Neural cell (in vitro differentiated cells): ENCODE results near the gene BCL2A1. TPM values are rescaled to one million over a fixed set of nuclear protein-coding genes. Genes with fewer than 3 reads are reported as not detected.
"Not testable (repeated sequence)": the region's sequence is repeated elsewhere in the genome, so short reads cannot be mapped to it uniquely, and the experiment has no call there.

Source experiments
- H2AFZ ChIP-seq: fragments of 200-600, 300-800 bp; sonication (generic), shearing (Covaris generic); 2 replicates; pipeline ENCODE4 v1.6.0; 2014; ENCODE audit warnings: low read depth, mild to moderate bottlenecking, antibody characterized with exemption, low read length, moderate library complexity
- H3F3A ChIP-seq: fragments of 200-600 bp; shearing (Covaris generic); 2 replicates; pipeline ENCODE4 v1.6.1; 2016; ENCODE audit warnings: mild to moderate bottlenecking, moderate library complexity, mixed read lengths, antibody characterized with exemption, low read length; ENCODE audit not compliant: insufficient read depth, poor library complexity, severe bottlenecking
- H3K27ac ChIP-seq: fragments of 200-600, 300-800 bp; sonication (generic), shearing (Covaris generic); 2 replicates; pipeline ENCODE4 v1.5.1; 2014; ENCODE audit warnings: mild to moderate bottlenecking, low read length, moderate library complexity
- H3K27me3 ChIP-seq: fragments of 300-800, 200-600 bp; sonication (generic), shearing (Covaris generic); 2 replicates; pipeline ENCODE4 v1.6.0; 2014; ENCODE audit warnings: mild to moderate bottlenecking, low read depth, low read length, moderate library complexity; ENCODE audit not compliant: insufficient read depth
- H3K36me3 ChIP-seq: fragments of 300-800, 200-600 bp; sonication (generic), shearing (Covaris generic); 2 replicates; pipeline ENCODE4 v1.5.1; 2014; ENCODE audit warnings: mild to moderate bottlenecking, antibody characterized with exemption, low read length, moderate library complexity; ENCODE audit not compliant: insufficient read depth
- H3K4me2 ChIP-seq: fragments of 300-800, 200-600 bp; sonication (generic), shearing (Covaris generic); 2 replicates; pipeline ENCODE4 v1.6.0; 2014; ENCODE audit warnings: mild to moderate bottlenecking, low read length
- H3K4me3 ChIP-seq: fragments of 300-800, 200-600 bp; sonication (generic), shearing (Covaris generic); 2 replicates; pipeline ENCODE4 v1.5.1; 2014; ENCODE audit warnings: mild to moderate bottlenecking, low read length, moderate library complexity
- H3K79me2 ChIP-seq: fragments of 200-600 bp; shearing (Covaris generic); replicated peaks from 2 replicates; pipeline ENCODE4 v1.6.0; 2014; ENCODE audit warnings: mild to moderate bottlenecking, low read length, moderate library complexity; ENCODE audit not compliant: insufficient read depth
- H3K9ac ChIP-seq: fragments of 300-800, 200-600 bp; sonication (generic), shearing (Covaris generic); 2 replicates; pipeline ENCODE4 v1.6.1; 2016; ENCODE audit warnings: mild to moderate bottlenecking, low read length, mixed read lengths
- H3K9me2 ChIP-seq: fragments of 200-600 bp; shearing (Covaris generic); 2 replicates; pipeline ENCODE4 v1.6.1; 2016; ENCODE audit warnings: mild to moderate bottlenecking, low read length, mixed read lengths; ENCODE audit not compliant: insufficient read depth
- H3K9me3 ChIP-seq: fragments of 200-600, 300-800 bp; sonication (generic), shearing (Covaris generic); 2 replicates; pipeline ENCODE4 v1.6.1; 2016; ENCODE audit warnings: mild to moderate bottlenecking, mixed run types, low read length, moderate library complexity, mixed read lengths
- H4K20me1 ChIP-seq: fragments of 200-600 bp; shearing (Covaris generic); 2 replicates; pipeline ENCODE4 v1.6.1; 2016; ENCODE audit warnings: mild to moderate bottlenecking, mixed run types; ENCODE audit not compliant: insufficient read depth
- CTCF ChIP-seq: fragments of 450-650 bp; IDR thresholded peaks from 2 replicates; pipeline ENCODE4 v1.5.1; 2014; ENCODE audit warnings: antibody characterized with exemption, mild to moderate bottlenecking, moderate library complexity; ENCODE audit not compliant: poor library complexity, severe bottlenecking
- EP300 ChIP-seq: fragments of 450-650 bp; conservative IDR thresholded peaks from 2 replicates; pipeline ENCODE4 v1.6.1; 2014; ENCODE audit warnings: antibody characterized with exemption, mild to moderate bottlenecking, moderate library complexity; ENCODE audit not compliant: poor library complexity, severe bottlenecking
- EZH2 ChIP-seq: fragments of 200-600, 300-800 bp; shearing (Covaris generic), sonication (generic); IDR thresholded peaks from 2 replicates; pipeline ENCODE4 v1.6.1; 2014; ENCODE audit warnings: antibody characterized with exemption, low read length, borderline replicate concordance, mild to moderate bottlenecking; ENCODE audit not compliant: insufficient read depth, poor library complexity, severe bottlenecking
- MXI1 ChIP-seq: fragments of 450-650 bp; conservative IDR thresholded peaks from 2 replicates; pipeline ENCODE4 v1.6.1; 2014; ENCODE audit warnings: antibody characterized with exemption, mild to moderate bottlenecking; ENCODE audit not compliant: poor library complexity, severe bottlenecking
- POLR2AphosphoS5 ChIP-seq: IDR thresholded peaks from 2 replicates; pipeline ENCODE4 v1.6.1; 2012
- RAD21 ChIP-seq: fragments of 450-650 bp; conservative IDR thresholded peaks from 2 replicates; pipeline ENCODE4 v1.6.1; 2014; ENCODE audit warnings: antibody characterized with exemption, mild to moderate bottlenecking, moderate library complexity
- REST ChIP-seq: IDR thresholded peaks from 2 replicates; pipeline ENCODE4 v1.6.1; 2012; ENCODE audit warnings: borderline replicate concordance
- SMC3 ChIP-seq: fragments of 450-650 bp; conservative IDR thresholded peaks from 2 replicates; pipeline ENCODE4 v1.6.1; 2014; ENCODE audit warnings: antibody characterized with exemption, mild to moderate bottlenecking, moderate library complexity; ENCODE audit not compliant: poor library complexity
- TAF1 ChIP-seq: IDR thresholded peaks from 2 replicates; pipeline ENCODE4 v1.6.1; 2012; ENCODE audit warnings: low read depth
- polyA plus RNA-seq: library from polyadenylated mRNA; depleted of rRNA; stranded (reverse); fragments of >200 nt; gene quantifications from 2 replicates; pipeline ENCODE4 v1.2.3, GENCODE V29; 2014

Gene BCL2A1
- polyA plus RNA-seq, 1 donor from 2014 or later, result not detected

GRCh38 chr15:79916502-79917132, 54.4 kb downstream of the BCL2A1 start (continued):
- TF ChIP-seq CTCF (no peak), EZH2 (no peak), RAD21 (no peak)

- not testable (repeated sequence) for H3K27me3 ChIP-seq, H3K4me2 ChIP-seq, H3F3A ChIP-seq, H3K9ac ChIP-seq, H3K9me2 ChIP-seq, H3K36me3 ChIP-seq, H3K4me3 ChIP-seq, H3K9me3 ChIP-seq, H3K79me2 ChIP-seq, H2AFZ ChIP-seq, H4K20me1 ChIP-seq, H3K27ac ChIP-seq
These were observed 55.1 kb downstream of the BCL2A1 start for GRCh38 chr15:79915776-79916501.

GRCh38 chr15:79914728-79915127, 56.3 kb downstream of the BCL2A1 start:
- H3K36me3 ChIP-seq, result no peaks in the 10 kb centered on the region
- no peak overlapping the region for H3K4me2 ChIP-seq
- H3K9me2 ChIP-seq, result no peaks in the 10 kb centered on the region
- no peaks in the 10 kb centered on the region for H4K20me1 ChIP-seq
- no peak overlapping the region for H3K9ac ChIP-seq
- H2AFZ ChIP-seq, result no peak overlapping the region
- H3K27me3 ChIP-seq, result no peaks in the 10 kb centered on the region
- no peak for TF ChIP-seq TAF1
- TF ChIP-seq MXI1, result no peak
- TF ChIP-seq CTCF, result no peak
- TF ChIP-seq SMC3, result no peak
- TF ChIP-seq REST, result no peak
- no peak for TF ChIP-seq EP300
- TF ChIP-seq RAD21, result no peak
- TF ChIP-seq POLR2AphosphoS5, result no peak
- no peak for TF ChIP-seq EZH2
- H3K27ac ChIP-seq, result no peak overlapping the region
- no peaks in the 10 kb centered on the region for H3K79me2 ChIP-seq
- no peaks in the 10 kb centered on the region for H3F3A ChIP-seq
- H3K4me3 ChIP-seq, result no peak overlapping the region
- no peaks in the 10 kb centered on the region for H3K9me3 ChIP-seq
